Loucy (cell line): ENCODE measurements around the gene MAP3K8.
"Not testable (repeated sequence)": the region's sequence is repeated elsewhere in the genome, so short reads cannot be mapped to it uniquely, and the experiment has no call there.

Experiments used
- H2AFZ ChIP-seq: fragments of 200-600 bp; sonication (generic); 2 replicates; pipeline ENCODE4 v1.6.0; 2016; ENCODE audit warnings: antibody characterized with exemption, mild to moderate bottlenecking, low read length, moderate library complexity
- H3F3A ChIP-seq: fragments of 200-600 bp; 2 replicates; pipeline ENCODE4 v1.6.0; 2016; ENCODE audit warnings: antibody characterized with exemption, low read depth, mild to moderate bottlenecking
- H3K27me3 ChIP-seq: fragments of 200-600 bp; sonication (generic); 2 replicates; pipeline ENCODE4 v1.6.1; 2014; ENCODE audit warnings: low read length, mild to moderate bottlenecking; ENCODE audit not compliant: insufficient read depth, poor library complexity, severe bottlenecking
- H3K36me3 ChIP-seq: fragments of 200-600 bp; sonication (generic); 2 replicates; pipeline ENCODE4 v1.6.1; 2016; ENCODE audit warnings: low read length; ENCODE audit not compliant: insufficient read depth
- H3K4me1 ChIP-seq: fragments of 200-600 bp; sonication (generic); 2 replicates; pipeline ENCODE4 v1.5.1; 2014; ENCODE audit warnings: low read length, mild to moderate bottlenecking; ENCODE audit not compliant: insufficient read depth, poor library complexity, severe bottlenecking
- H3K4me2 ChIP-seq: fragments of 200-600 bp; sonication (generic); 2 replicates; pipeline ENCODE4 v1.6.0; 2014; ENCODE audit warnings: antibody characterized with exemption, low read length, low read depth, mild to moderate bottlenecking; ENCODE audit not compliant: poor library complexity, severe bottlenecking
- H3K4me3 ChIP-seq: fragments of 200-600 bp; sonication (generic); 2 replicates; pipeline ENCODE4 v1.5.1; 2014; ENCODE audit warnings: low read length, mild to moderate bottlenecking, mixed read lengths; ENCODE audit not compliant: poor library complexity, severe bottlenecking
- H3K79me2 ChIP-seq: fragments of 200-600 bp; sonication (generic); 2 replicates; pipeline ENCODE4 v1.6.1; 2014; ENCODE audit warnings: low read length; ENCODE audit not compliant: insufficient read depth
- H3K9ac ChIP-seq: fragments of 200-600 bp; sonication (generic); 2 replicates; pipeline ENCODE4 v1.6.0; 2014; ENCODE audit warnings: mild to moderate bottlenecking, low read depth, low read length, moderate library complexity; ENCODE audit not compliant: poor library complexity, severe bottlenecking
- H3K9me2 ChIP-seq: fragments of 200-600 bp; sonication (generic); replicated peaks from 2 replicates; pipeline ENCODE4 v1.6.1; 2016; ENCODE audit warnings: low read depth, low read length, mixed read lengths
- H3K9me3 ChIP-seq: fragments of 200-600 bp; sonication (generic); 2 replicates; pipeline ENCODE4 v1.6.1; 2014; ENCODE audit warnings: mild to moderate bottlenecking, antibody characterized with exemption, low read length, low read depth; ENCODE audit not compliant: insufficient read depth
- H4K20me1 ChIP-seq: fragments of 200-600 bp; sonication (generic); 2 replicates; pipeline ENCODE4 v1.6.0; 2014; ENCODE audit warnings: antibody characterized with exemption, low read length, mild to moderate bottlenecking; ENCODE audit not compliant: insufficient read depth, poor library complexity, severe bottlenecking
- CTCF ChIP-seq: fragments of 200-600 bp; sonication (generic); conservative IDR thresholded peaks from 2 replicates; pipeline ENCODE4 v1.5.1; 2014; ENCODE audit warnings: mild to moderate bottlenecking, antibody characterized with exemption, low read length
- EZH2phosphoT487 ChIP-seq: fragments of 200-600 bp; IDR thresholded peaks from 2 replicates; pipeline ENCODE4 v1.6.1; 2018; ENCODE audit warnings: antibody characterized with exemption, mild to moderate bottlenecking, moderate library complexity, borderline replicate concordance

Gene MAP3K8

GRCh38 chr10:30476511-30477155 lies 42.6 kb downstream of the MAP3K8 start:
- no peak overlapping the region for H3K9ac ChIP-seq
- no peak overlapping the region for H3K4me3 ChIP-seq
- no peak overlapping the region for H2AFZ ChIP-seq
- no peaks in the 10 kb centered on the region for H3K27me3 ChIP-seq
- H3K4me1 ChIP-seq, result peaks cover 9% of the 10 kb centered on the region
- H3K36me3 ChIP-seq, result no peaks in the 10 kb centered on the region
- H4K20me1 ChIP-seq, result no peaks in the 10 kb centered on the region
- TF ChIP-seq EZH2phosphoT487, result no peak
- TF ChIP-seq CTCF, result no peak
- no peaks in the 10 kb centered on the region for H3K9me3 ChIP-seq
- no peak overlapping the region for H3K4me2 ChIP-seq
- no peaks in the 10 kb centered on the region for H3K9me2 ChIP-seq
- no peaks in the 10 kb centered on the region for H3F3A ChIP-seq
- no peaks in the 10 kb centered on the region for H3K79me2 ChIP-seq

GRCh38 chr10:30479513-30479912 lies 45.5 kb downstream of the MAP3K8 start:
- not testable (repeated sequence) for H4K20me1 ChIP-seq, H3K9me3 ChIP-seq, H3K4me1 ChIP-seq, H3K9ac ChIP-seq, H3K79me2 ChIP-seq, H3F3A ChIP-seq, H3K27me3 ChIP-seq, H3K36me3 ChIP-seq, H3K4me2 ChIP-seq, H2AFZ ChIP-seq, H3K4me3 ChIP-seq, H3K9me2 ChIP-seq

GRCh38 chr10:30481603-30482002 lies 47.6 kb downstream of the MAP3K8 start:
- no peaks in the 10 kb centered on the region for H3K9me2 ChIP-seq
- peaks cover 9% of the 10 kb centered on the region for H3K9me3 ChIP-seq
- no peaks in the 10 kb centered on the region for H3F3A ChIP-seq
- H3K4me3 ChIP-seq, result no peak overlapping the region
- no peak overlapping the region for H3K9ac ChIP-seq
- H3K4me1 ChIP-seq, result peaks cover 9% of the 10 kb centered on the region
- no peak overlapping the region for H3K4me2 ChIP-seq
- TF ChIP-seq CTCF (no peak), EZH2phosphoT487 (no peak)
- H2AFZ ChIP-seq, result no peak overlapping the region
- no peaks in the 10 kb centered on the region for H3K36me3 ChIP-seq
- no peaks in the 10 kb centered on the region for H3K79me2 ChIP-seq
- no peaks in the 10 kb centered on the region for H4K20me1 ChIP-seq
- no peaks in the 10 kb centered on the region for H3K27me3 ChIP-seq

GRCh38 chr10:30488316-30488715 lies 54.3 kb downstream of the MAP3K8 start:
- no peaks in the 10 kb centered on the region for H3K36me3 ChIP-seq
- H3K9me2 ChIP-seq, result no peaks in the 10 kb centered on the region
- TF ChIP-seq CTCF (no peak), EZH2phosphoT487 (no peak)
- peaks cover 5% of the 10 kb centered on the region; the same call in 1 of the 2 replicates for H3K9me3 ChIP-seq
- peak overlapping the region; percentile 53 for H3K4me2 ChIP-seq
- H3F3A ChIP-seq, result no peaks in the 10 kb centered on the region
- no peaks in the 10 kb centered on the region for H3K79me2 ChIP-seq
- peak overlapping the region; percentile 11 for H3K9ac ChIP-seq
- peak overlapping the region; percentile 53 for H2AFZ ChIP-seq
- H4K20me1 ChIP-seq, result no peaks in the 10 kb centered on the region
- no peaks in the 10 kb centered on the region for H3K27me3 ChIP-seq
- H3K4me1 ChIP-seq, result peaks cover 44% of the 10 kb centered on the region
- H3K4me3 ChIP-seq, result peak overlapping the region; percentile 6
